HepG2 (cell line): Measurements from ENCODE around the gene MTSS2. TPM values are rescaled to one million over a fixed set of nuclear protein-coding genes. Genes with fewer than 3 reads are reported as not detected.

ENCODE experiments used
- ATAC-seq: fragments of 200-7000 bp; cut with Tn5 transposase; 3 replicates; pipeline ENCODE4 v1.9.1; 2020; ENCODE audit warnings: mild to moderate bottlenecking, moderate library complexity
- BruUV-seq: library from RNA; stranded (reverse); fragments of 400-500 nt; replicated peaks from 2 replicates; lab custom pipeline; 2021; lab: Mats Ljungman, UMichigan
- CTCF ChIA-PET: fragments of 300-600 bp; formaldehyde crosslinking; extraction: SDS; loops from one replicate; lab custom pipeline; 2021; ENCODE audit warnings: low total read pairs, inconsistent platforms, low intra/inter-chr PET ratio; lab: Yijun Ruan, JAX
- POLR2A ChIA-PET: fragments of 350-600 bp; sonication (Branson Sonifier 250); formaldehyde crosslinking; loops from one replicate; lab custom pipeline; 2020; ENCODE audit warnings: antibody characterized with exemption, inconsistent platforms; lab: Yijun Ruan, JAX
- DNase-seq: peaks from one replicate; pipeline ENCODE4 v3.0.0-alpha.2; 2015; ENCODE audit warnings: low spot score
- FAIRE-seq: peaks from 3 replicates; lab custom pipeline; 2011; peaks lifted over from hg19 to GRCh38; lab: Jason Lieb, UNC
- H2AFZ ChIP-seq: one replicate; pipeline ENCODE4 v1.6.1; 2011; ENCODE audit warnings: low read length, inconsistent platforms
- H3K27ac ChIP-seq: fragments of 300-600 bp; 3 replicates; pipeline ENCODE4 v1.8.0; 2011; ENCODE audit warnings: mixed run types, mild to moderate bottlenecking, mixed read lengths, low read length, inconsistent platforms; ENCODE audit not compliant: insufficient read depth; ENCODE audit errors: extremely low read length
- H3K27me3 ChIP-seq, 2 experiments: fragments of 200-600 bp in 1 of 2; 2 replicates in 1 of 2; 3 replicates in 1 of 2; pipeline versions ENCODE4 v1.6.0 to v1.8.0; 2011; ENCODE audit warnings: low read length in 2 of 2, mild to moderate bottlenecking in 2 of 2, moderate library complexity in 2 of 2, inconsistent platforms in 1 of 2; ENCODE audit not compliant: insufficient read depth in 2 of 2, control insufficient read depth in 1 of 2
- H3K36me3 ChIP-seq, 2 experiments: fragments of 200-600 bp in 1 of 2; replicated peaks in 1 of 2; 2 replicates in 1 of 2; 3 replicates in 1 of 2; pipeline versions ENCODE4 v1.5.1 to v1.8.0; 2011; ENCODE audit warnings: low read length in 2 of 2, inconsistent platforms in 1 of 2; ENCODE audit not compliant: insufficient read depth in 2 of 2, control insufficient read depth in 1 of 2
- H3K4me1 ChIP-seq: 2 replicates; pipeline ENCODE4 v1.5.1; 2012; ENCODE audit warnings: low read length, inconsistent platforms; ENCODE audit not compliant: insufficient read depth
- H3K4me2 ChIP-seq: 2 replicates; pipeline ENCODE4 v1.6.0; 2011; ENCODE audit warnings: low read depth, low read length, inconsistent platforms
- H3K4me3 ChIP-seq, 3 experiments: fragments of 200-600 bp in 1 of 3; sonication (generic), shearing (Covaris generic) in 1 of 3; replicated peaks in 1 of 3; 2 replicates each; pipeline ENCODE4 v1.5.1; 2011 to 2016; ENCODE audit warnings: low read length in 3 of 3, inconsistent platforms in 2 of 3, low read depth in 2 of 3, mild to moderate bottlenecking in 2 of 3, control low read depth in 1 of 3, mixed read lengths in 1 of 3; ENCODE audit not compliant: insufficient read depth in 1 of 3
- H3K79me2 ChIP-seq: one replicate; pipeline ENCODE4 v1.6.1; 2011; ENCODE audit warnings: low read length, inconsistent platforms; ENCODE audit not compliant: insufficient read depth
- H3K9ac ChIP-seq: 2 replicates; pipeline ENCODE4 v1.6.0; 2011; ENCODE audit warnings: mild to moderate bottlenecking, low read depth, low read length, inconsistent platforms; ENCODE audit not compliant: insufficient read depth
- H3K9me3 ChIP-seq: 2 replicates; pipeline ENCODE4 v1.5.1; 2012; ENCODE audit warnings: mild to moderate bottlenecking, low read length
- H4K20me1 ChIP-seq: 2 replicates; pipeline ENCODE4 v1.6.0; 2011; ENCODE audit warnings: inconsistent platforms, mild to moderate bottlenecking, low read length, moderate library complexity; ENCODE audit not compliant: insufficient read depth
- BORCS8-MEF2B ChIP-seq: sonication (generic); formaldehyde crosslinking; IDR thresholded peaks from 2 replicates; pipeline ENCODE4 v1.8.0; 2022; ENCODE audit warnings: mild to moderate bottlenecking, missing genetic modification reagents
- CHCHD3 ChIP-seq: sonication (generic); formaldehyde crosslinking; IDR thresholded peaks from 2 replicates; pipeline ENCODE4 v1.8.0; 2022; ENCODE audit warnings: mild to moderate bottlenecking, missing genetic modification reagents, moderate library complexity
- FOXK2 ChIP-seq: fragments of 450-650 bp; IDR thresholded peaks from 2 replicates; pipeline ENCODE4 v1.6.1; 2016
- HNRNPK ChIP-seq: fragments of 200-400 bp; formaldehyde crosslinking; IDR thresholded peaks from 2 replicates; pipeline ENCODE4 v1.6.1; 2018; ENCODE audit warnings: low read length, low read depth, moderate library complexity, mild to moderate bottlenecking; ENCODE audit not compliant: poor library complexity, severe bottlenecking
- MIER2 ChIP-seq: IDR thresholded peaks from 2 replicates; pipeline ENCODE4 v1.6.1; 2016; ENCODE audit warnings: missing biosample characterization, missing genetic modification reagents
- NFE2L2 ChIP-seq: fragments of 150-350 bp; IDR thresholded peaks from 2 replicates; pipeline ENCODE4 v1.6.1; 2014; ENCODE audit warnings: low read length
- ZFX ChIP-seq: sonication (generic); formaldehyde crosslinking; IDR thresholded peaks from 2 replicates; pipeline ENCODE4 v1.4.0; 2020; ENCODE audit warnings: mild to moderate bottlenecking, low read depth, missing genetic modification reagents, moderate library complexity
- ZNF205 ChIP-seq: IDR thresholded peaks from 2 replicates; pipeline ENCODE4 v1.6.1; 2018; ENCODE audit warnings: missing biosample characterization, missing genetic modification reagents
- ZNF672 ChIP-seq: sonication (generic); formaldehyde crosslinking; IDR thresholded peaks from 2 replicates; pipeline ENCODE4 v1.8.1; 2022; ENCODE audit warnings: missing genetic modification reagents
- ZNF761 ChIP-seq: sonication (generic); formaldehyde crosslinking; conservative IDR thresholded peaks from 2 replicates; pipeline ENCODE4 v1.4.0; 2020; ENCODE audit warnings: mild to moderate bottlenecking, missing genetic modification reagents
- ZNF816 ChIP-seq: sonication (generic); formaldehyde crosslinking; IDR thresholded peaks from 2 replicates; pipeline ENCODE4 v1.8.0; 2022; ENCODE audit warnings: missing genetic modification reagents, mild to moderate bottlenecking, borderline replicate concordance
- WGBS: methylation state at CpG from one replicate; pipeline ENCODE4 v1.1.6; 2017; ENCODE audit warnings: low lambda C conversion rate; 5-methylcytosine and 5-hydroxymethylcytosine counted together
- in situ Hi-C: cut with HindIII; loops from 2 replicates; pipeline ENCODE4 v1.10.0; 2017; ENCODE audit warnings: low pct_unique_long_range_greater_than_20kb; ENCODE audit not compliant: extremely low pct_ligation_motif_present
- intact Hi-C: fragments of 100-400 bp; cut with micrococcal nuclease; formaldehyde crosslinking; loops from one replicate; pipeline ENCODE4 v1.10.0; 2022; ENCODE audit not compliant: unreplicated experiment
- polyA plus RNA-seq, 8 experiments: library from polyadenylated mRNA; depleted of rRNA in 3 of 8; stranded (reverse) in 7 of 8; unstranded in 1 of 8; fragments of >200 nt; fragmentation: Illumina TruSeq in 4 of 8; extraction: Trizol in 4 of 8; gene quantifications; 2 replicates each; pipeline versions ENCODE4 v1.2.1 to v1.2.3, GENCODE V29; 2011 to 2016; ENCODE audit warnings: low read depth in 4 of 8, missing spikeins in 1 of 8, mixed read lengths in 1 of 8; ENCODE audit not compliant: insufficient read depth in 1 of 8
- total RNA-seq, 5 experiments: library from RNA; depleted of rRNA; stranded (reverse); fragments of >200 nt; fragmentation: Illumina TruSeq; extraction: Trizol; gene quantifications; 2 replicates each; pipeline ENCODE4 v1.2.3, GENCODE V29; 2016; ENCODE audit warnings: low read depth in 1 of 5
- TF ChIP-seq, protein P1 (sequence below): sonication (generic); formaldehyde crosslinking; IDR thresholded peaks from 2 replicates; pipeline ENCODE4 v1.5.0; 2020; ENCODE audit warnings: missing genetic modification reagents
- TF ChIP-seq, protein P2 (sequence below): sonication (generic); formaldehyde crosslinking; IDR thresholded peaks from 2 replicates; pipeline ENCODE4 v1.5.0; 2020; ENCODE audit warnings: mild to moderate bottlenecking, missing genetic modification reagents, borderline replicate concordance
- TF ChIP-seq, protein P3 (sequence below): sonication (generic); formaldehyde crosslinking; IDR thresholded peaks from 2 replicates; pipeline ENCODE4 v1.8.0; 2022; ENCODE audit warnings: low read depth, missing genetic modification reagents
- TF ChIP-seq, protein P4 (sequence below): sonication (generic); formaldehyde crosslinking; IDR thresholded peaks from 2 replicates; pipeline ENCODE4 v1.8.0; 2022; ENCODE audit warnings: missing genetic modification reagents, low read depth, mild to moderate bottlenecking, borderline replicate concordance

The MTSS2 gene
- total and polyA plus RNA-seq, 2 of the 13 experiments (the other 11 are each of a cell fraction or from before 2014, with no cell fraction given) = 132 to 242 TPM

DNA sequence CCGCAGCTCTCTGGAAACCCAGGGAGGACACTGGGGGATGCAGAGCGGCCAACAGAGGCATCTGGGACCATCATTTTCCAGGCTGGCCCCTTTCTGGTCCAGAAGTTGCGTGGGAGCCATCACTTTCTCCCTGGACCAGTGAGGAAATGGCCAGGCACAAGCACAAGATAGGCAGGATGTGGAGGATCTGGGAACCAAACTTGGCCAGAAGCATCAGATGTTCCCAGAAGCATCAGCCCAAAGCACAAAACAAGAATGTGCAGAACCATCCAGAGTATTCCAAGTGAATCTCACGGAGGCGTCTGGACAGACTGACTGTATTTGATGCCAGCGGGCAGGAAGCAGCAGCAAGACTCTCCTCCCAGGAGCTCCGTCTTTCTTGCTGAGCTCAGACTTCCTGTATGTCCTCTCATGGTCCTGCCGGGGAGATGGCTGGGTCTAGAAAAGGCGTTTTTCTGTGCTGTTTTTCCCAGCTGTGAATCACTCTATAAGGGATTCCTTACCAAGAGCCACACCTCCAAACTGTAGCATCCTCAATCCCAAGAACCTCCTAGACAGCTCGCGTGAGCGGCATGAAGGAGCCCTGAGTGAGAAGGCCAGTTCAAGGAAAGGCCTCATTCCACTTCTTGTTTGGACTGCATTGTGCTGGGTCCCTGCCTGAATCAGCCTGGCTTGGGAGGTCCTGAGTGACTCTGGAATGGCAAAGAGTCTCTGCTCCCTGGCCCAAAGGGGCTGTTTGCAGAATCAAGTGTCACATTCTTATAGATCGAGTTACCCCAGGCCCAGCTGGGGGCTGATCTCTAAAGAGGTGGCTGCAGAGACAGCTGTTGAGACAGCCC is 49.5 kb upstream of the MTSS2 start:
- H3K27me3 ChIP-seq = no peaks in the 10 kb centered on the region
- in situ Hi-C loops (no loop called here), intact Hi-C loops (no loop called here)
- FAIRE-seq (no peak), ATAC-seq (peak; percentile 5; the same call in 2 of the 3 replicates), DNase-seq (peak; percentile 30)
- H3K9ac ChIP-seq = peak overlapping the region; percentile 18; the same call in 1 of the 2 replicates
- 97% methylated on average over 12 of the region's 13 CpGs for WGBS
- CTCF ChIA-PET = interaction anchor here (1.0 kb wide), 1 partner anchor 36 kb away, joined by 3 read pairs; no protein-coding TSS in a partner anchor
- H3K4me2 ChIP-seq = no peak overlapping the region
- H3K4me1 ChIP-seq = peaks cover 51% of the 10 kb centered on the region
- POLR2A ChIA-PET = interaction anchor here (0.7 to 13.4 kb wide), 5 partner anchors 9 to 68 kb away, joined by 3 to 357 read pairs (median 27); partner anchors contain the start of gene MTSS2
- peaks cover 13 to 19% of the 10 kb centered on the region in 2 experiments; a peak in 4 of 5 replicates for H3K36me3 ChIP-seq
- H3K9me3 ChIP-seq = no peaks in the 10 kb centered on the region
- no peaks in the 10 kb centered on the region for H4K20me1 ChIP-seq
- no peaks in the 10 kb centered on the region for H3K79me2 ChIP-seq
- H3K27ac ChIP-seq = peak overlapping the region; percentile 50
- H2AFZ ChIP-seq = no peak overlapping the region
- TF ChIP-seq ZFX (CRISPR knock-in tag) = no peak
- no peak for TF ChIP-seq CHCHD3
- TF ChIP-seq, protein P1, sequence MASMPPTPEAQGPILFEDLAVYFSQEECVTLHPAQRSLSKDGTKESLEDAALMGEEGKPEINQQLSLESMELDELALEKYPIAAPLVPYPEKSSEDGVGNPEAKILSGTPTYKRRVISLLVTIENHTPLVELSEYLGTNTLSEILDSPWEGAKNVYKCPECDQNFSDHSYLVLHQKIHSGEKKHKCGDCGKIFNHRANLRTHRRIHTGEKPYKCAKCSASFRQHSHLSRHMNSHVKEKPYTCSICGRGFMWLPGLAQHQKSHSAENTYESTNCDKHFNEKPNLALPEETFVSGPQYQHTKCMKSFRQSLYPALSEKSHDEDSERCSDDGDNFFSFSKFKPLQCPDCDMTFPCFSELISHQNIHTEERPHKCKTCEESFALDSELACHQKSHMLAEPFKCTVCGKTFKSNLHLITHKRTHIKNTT = no peak
- TF ChIP-seq MIER2 (CRISPR knock-in tag) = no peak
- TF ChIP-seq HNRNPK = no peak
- TF ChIP-seq ZNF205 (CRISPR knock-in tag) = no peak
- TF ChIP-seq, protein P2, sequence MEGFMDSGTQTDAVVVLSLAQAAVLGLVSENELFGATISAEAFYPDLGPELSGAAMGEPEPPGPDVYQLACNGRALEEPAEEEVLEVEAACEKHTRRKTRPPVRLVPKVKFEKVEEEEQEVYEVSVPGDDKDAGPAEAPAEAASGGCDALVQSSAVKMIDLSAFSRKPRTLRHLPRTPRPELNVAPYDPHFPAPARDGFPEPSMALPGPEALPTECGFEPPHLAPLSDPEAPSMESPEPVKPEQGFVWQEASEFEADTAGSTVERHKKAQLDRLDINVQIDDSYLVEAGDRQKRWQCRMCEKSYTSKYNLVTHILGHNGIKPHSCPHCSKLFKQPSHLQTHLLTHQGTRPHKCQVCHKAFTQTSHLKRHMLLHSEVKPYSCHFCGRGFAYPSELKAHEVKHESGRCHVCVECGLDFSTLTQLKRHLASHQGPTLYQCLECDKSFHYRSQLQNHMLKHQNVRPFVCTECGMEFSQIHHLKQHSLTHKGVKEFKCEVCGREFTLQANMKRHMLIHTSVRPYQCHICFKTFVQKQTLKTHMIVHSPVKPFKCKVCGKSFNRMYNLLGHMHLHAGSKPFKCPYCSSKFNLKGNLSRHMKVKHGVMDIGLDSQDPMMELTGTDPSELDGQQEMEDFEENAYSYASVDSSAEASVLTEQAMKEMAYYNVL (CRISPR knock-in tag) = 0 out of 2 replicates have a peak, but pooled peaks have one; percentile 27
- TF ChIP-seq FOXK2 = no peak
- TF ChIP-seq ZNF816 (CRISPR knock-in tag) = no peak
- TF ChIP-seq BORCS8-MEF2B (CRISPR knock-in tag) = 0 out of 2 replicates have a peak, but pooled peaks have one; percentile 3
- no peak for TF ChIP-seq ZNF761 (CRISPR knock-in tag)
- no peak for TF ChIP-seq ZNF672 (CRISPR knock-in tag)
- TF ChIP-seq, protein P3, sequence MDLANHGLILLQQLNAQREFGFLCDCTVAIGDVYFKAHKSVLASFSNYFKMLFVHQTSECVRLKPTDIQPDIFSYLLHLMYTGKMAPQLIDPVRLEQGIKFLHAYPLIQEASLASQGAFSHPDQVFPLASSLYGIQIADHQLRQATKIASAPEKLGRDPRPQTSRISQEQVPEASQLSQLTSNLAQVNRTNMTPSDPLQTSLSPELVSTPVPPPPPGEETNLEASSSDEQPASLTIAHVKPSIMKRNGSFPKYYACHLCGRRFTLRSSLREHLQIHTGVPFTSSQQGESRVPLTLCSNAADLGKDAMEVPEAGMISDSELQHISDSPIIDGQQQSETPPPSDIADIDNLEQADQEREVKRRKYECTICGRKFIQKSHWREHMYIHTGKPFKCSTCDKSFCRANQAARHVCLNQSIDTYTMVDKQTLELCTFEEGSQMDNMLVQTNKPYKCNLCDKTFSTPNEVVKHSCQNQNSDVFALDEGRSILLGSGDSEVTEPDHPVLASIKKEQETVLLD (CRISPR knock-in tag) = no peak
- TF ChIP-seq, protein P4, sequence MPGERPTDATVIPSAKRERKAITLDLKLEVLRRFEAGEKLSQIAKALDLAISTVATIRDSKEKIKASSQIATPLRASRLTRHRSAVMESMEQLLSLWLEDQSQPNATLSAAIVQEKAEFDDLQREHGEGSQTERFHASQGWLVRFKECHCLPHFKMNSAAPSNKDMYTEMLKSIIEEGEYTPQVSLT (CRISPR knock-in tag) = no peak
- TF ChIP-seq NFE2L2 = no peak
- BruUV-seq = no TSS peak
- no peak overlapping the region for H3K4me3 ChIP-seq
